Measurements from ENCODE around the gene PNCK.

GRCh38 chrX:153626025-153626633 lies 47.5 kb downstream of the PNCK start:
- no peak for TF ChIP-seq CTCF (IDR thresholded peaks at IDR 0.05)
- no peak for TF ChIP-seq POLR2A (IDR thresholded peaks at IDR 0.05)

Data from adrenal gland (tissue), 5 donors.